GM19328 (cell line): ENCODE measurements around the gene KCNAB3.
"Not testable (repeated sequence)": the region's sequence is repeated elsewhere in the genome, so short reads cannot be mapped to it uniquely, and the experiment has no call there.

ENCODE experiments used
- ATAC-seq: cut with Tn5 transposase; IDR thresholded peaks from one replicate; pipeline ENCODE4 v1.9.1; 2021; ENCODE audit warnings: mild to moderate bottlenecking, moderate library complexity; ENCODE audit not compliant: unreplicated experiment

Gene KCNAB3

DNA sequence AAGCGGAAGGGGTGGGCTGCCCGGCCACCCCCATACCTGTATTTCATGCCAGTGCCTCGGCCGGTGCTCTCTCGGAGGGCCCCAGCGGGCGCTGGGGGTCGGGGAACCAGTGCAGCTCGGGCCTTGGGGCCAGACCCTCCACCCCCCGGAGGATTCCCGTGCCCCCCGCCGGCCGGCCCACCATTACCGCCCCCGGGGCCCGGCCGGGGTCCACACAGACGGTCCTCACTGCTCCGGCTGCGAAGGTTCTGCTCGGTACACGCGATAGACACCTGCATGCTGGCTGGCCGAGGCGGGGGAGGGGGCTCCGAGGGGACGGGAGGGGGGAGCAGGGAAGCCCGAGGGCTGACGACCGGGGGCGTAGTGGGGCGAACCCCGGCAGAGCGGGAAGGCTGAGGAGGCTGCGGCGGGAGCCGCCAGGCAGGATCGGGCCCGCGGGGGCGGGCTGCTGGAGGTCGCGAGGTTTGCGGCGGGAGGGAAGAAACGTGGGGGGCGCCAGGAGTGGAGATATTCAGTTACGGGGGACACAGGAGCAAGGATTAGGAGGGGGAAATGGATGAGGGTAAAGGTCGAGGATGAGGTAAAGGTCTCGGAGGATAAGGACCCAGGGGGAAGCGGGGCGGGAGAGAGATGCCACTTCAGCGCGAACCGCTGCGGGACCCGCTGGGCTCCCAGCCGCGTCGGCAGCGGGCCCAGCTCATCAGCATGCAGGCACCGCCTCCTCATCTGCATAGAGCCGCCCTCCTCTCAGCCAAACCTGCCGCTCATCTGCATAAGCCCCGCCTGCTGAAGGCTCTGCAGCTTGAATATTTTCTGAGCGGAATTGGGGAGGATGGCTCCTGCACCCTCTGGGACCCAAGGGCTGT, at the start of gene KCNAB3:
Gene KCNAB3, minus strand, starts transcription at position 699 of the 866 bp plus-strand sequence. Its CDS starts 421 bp downstream, at position 278.
- no peak for ATAC-seq

DNA sequence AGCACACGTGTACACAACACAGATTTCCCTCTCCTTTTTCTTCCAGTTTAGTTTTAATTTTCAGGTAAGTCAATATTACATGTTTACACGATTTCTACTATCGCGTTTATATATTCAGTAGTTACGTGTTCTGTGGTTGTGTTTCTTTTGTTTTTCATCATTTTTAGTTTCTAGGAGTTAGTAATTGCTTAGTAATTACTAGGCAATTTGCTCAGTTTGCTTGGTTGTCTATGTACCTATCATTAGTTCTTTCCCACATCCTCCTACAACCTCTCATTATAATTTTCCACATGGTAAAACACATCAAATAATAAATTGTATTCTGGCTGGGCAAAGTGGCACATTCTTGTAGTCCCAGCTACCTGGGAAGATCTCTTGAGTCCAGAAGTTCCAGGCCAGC, 48.1 kb upstream of the KCNAB3 start:
- ATAC-seq = no peak

DNA sequence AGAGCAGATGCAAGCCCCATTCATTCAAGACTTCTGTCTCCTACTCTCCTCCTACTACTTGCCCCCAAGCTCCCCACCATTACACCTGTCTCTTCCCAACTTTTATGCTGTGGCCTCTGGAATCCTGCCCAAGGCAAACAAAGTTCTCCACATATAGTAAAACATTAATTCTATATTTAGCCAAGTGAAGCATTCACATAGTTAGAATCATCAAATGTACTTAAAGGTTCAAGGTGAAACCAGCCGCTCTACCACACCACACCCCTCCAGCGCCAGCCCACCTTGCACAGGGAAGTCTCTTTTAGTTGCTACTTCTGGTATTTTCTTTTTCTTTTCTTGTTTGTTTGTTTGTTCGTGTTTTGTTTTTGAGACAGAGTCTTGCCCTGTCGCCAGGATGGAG, 47.4 kb upstream of the KCNAB3 start:
- no peak for ATAC-seq

DNA sequence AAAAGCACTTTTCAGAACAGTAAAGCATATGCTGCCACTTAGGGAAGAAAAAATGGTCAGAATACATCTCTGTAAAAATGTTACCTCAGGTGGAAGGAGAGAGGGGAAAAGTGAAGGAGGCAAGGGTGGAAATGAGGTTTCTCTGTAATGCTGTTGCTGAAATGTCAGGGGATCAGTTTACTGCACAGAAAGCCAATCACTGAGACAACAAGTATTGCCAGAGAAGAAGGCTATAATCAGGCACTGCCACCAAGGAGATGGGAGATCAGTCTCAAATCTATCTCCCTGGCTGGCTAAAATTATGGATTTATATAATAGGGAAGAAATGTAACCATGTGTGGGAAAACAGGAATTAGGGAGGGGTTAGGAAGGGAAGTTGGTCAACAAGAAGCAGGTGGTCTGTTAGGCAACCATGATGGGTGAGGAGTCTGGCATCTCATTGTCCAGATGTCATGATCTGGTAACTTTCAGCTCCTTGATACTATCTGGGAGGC, 45.0 kb upstream of the KCNAB3 start:
- no peak for ATAC-seq

DNA sequence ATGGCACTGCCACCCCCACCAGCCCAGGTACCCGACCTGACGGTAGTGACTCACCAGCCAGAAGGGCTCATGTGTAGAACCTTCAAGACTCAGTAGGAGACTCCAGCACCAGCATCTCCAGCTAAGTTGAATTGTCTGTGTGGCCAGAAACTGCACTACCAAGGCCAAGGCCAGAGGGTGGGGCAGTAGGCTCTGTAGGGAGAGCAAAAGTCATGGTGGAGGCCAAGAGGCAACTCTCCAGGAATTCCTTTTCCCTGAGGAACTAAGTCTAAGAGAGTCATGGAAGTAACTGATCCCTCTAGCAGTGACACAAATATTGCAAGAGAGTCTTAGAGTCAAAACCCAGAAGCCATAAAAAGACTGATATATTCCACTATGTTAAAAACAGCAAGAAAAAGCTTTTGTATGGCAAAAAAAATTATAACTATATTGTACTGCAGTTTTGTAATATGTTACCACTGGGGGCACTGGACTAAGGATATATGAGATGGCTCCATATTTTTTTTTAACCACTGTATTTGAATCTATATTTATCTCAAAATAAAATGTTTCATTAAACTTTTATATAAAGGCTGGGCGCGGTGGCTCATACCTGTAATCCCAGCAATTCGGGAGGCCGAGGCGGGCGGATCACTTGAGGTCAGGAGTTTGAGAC, 42.6 kb upstream of the KCNAB3 start:
- no peak for ATAC-seq

DNA sequence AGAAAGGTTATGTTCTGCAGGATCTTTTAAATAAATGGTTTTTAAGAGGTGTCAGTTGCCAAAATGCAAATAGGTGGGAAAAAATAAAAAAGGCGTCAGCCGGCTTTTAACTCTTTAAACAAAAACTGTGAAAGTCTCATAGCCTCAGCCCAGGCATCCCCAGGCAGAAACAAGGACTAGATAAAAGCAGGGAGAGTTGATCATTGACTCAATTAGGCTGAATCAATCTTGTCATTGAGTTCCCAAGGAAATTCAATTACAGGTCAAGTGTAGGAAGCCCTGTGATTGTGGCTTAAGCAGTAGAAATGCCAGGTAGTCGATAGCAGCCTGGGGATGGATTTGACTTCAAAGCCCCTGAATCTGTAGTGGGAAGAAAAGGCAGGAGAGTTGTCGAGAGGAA, 42.0 kb upstream of the KCNAB3 start:
- ATAC-seq = no peak

GRCh38 chr17:7969433-7969832, 39.8 kb upstream of the KCNAB3 start:
- ATAC-seq = no peak

- no peak for ATAC-seq
Observed at GRCh38 chr17:7967751-7968150, 38.1 kb upstream of the KCNAB3 start.

DNA sequence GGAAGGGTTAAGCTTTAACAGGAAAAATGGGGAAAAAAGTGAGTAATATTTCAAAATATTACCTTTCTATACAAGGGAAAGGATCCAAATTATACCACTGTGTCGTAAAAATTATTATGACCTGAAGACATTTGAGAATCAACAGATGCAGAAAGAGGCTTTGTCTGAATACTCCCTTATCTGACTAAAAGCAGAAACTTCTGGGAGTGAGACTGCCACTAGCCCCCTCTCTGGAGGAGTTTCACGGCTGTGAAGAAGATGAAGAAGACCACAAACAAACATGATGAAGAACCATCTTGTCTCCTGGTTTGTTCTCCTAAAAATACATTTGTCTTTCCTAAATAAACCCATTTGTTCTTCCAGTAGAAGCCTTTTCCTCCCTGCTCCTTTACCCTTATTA, 31.8 kb upstream of the KCNAB3 start:
- no peak for ATAC-seq

- ATAC-seq = no peak
Observed at GRCh38 chr17:7959503-7960253, 30.0 kb upstream of the KCNAB3 start.

GRCh38 chr17:7956228-7956965, 26.7 kb upstream of the KCNAB3 start:
- no peak for ATAC-seq

GRCh38 chr17:7955414-7956227, 26.0 kb upstream of the KCNAB3 start:
- no peak for ATAC-seq

- not testable (repeated sequence) for ATAC-seq
Observed at GRCh38 chr17:7953266-7953665, 23.6 kb upstream of the KCNAB3 start.

GRCh38 chr17:7951143-7951792, 21.6 kb upstream of the KCNAB3 start:
- ATAC-seq = no peak

GRCh38 chr17:7950578-7950977, 20.9 kb upstream of the KCNAB3 start:
- no peak for ATAC-seq

- ATAC-seq = no peak
Observed at GRCh38 chr17:7947651-7948050, 18.0 kb upstream of the KCNAB3 start.

DNA sequence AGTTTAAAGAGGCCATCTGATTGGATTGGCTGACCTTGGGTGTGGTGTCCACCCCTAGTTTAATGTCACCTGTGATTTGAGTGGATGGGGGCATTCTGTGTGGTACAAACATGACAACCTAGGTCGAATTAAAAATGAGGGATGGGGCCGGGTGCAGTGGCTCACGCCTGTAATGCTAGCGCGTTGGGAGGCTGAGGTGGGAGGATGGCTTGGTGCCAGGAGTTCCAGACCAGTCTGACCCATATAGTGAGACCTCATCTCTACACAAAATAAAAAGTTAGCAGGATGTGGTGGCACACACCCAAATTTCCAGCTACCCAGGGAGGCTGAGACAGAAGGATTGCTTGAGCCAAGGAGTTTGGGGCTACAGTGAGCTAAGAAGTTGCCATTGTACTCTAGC, 16.8 kb upstream of the KCNAB3 start:
- ATAC-seq = no peak

DNA sequence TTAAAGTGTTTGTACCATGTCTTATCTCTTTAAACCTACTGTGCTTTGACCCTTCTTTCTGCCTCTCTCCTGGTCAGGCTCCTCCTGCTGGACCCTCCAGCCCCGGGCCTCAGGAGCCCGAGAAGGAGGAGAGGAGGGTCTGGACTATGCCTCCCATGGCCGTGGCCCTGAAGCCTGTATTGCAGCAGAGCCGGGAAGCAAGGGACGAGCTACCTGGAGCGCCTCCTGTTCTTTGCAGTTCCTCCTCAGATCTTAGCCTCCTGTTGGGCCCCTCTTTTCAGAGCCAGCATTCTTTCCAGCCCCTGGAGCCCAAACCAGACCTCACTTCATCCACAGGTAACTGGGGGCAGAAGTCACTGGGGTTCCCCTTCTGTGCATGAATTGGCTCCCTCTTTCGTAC, 16.0 kb upstream of the KCNAB3 start:
- no peak for ATAC-seq

DNA sequence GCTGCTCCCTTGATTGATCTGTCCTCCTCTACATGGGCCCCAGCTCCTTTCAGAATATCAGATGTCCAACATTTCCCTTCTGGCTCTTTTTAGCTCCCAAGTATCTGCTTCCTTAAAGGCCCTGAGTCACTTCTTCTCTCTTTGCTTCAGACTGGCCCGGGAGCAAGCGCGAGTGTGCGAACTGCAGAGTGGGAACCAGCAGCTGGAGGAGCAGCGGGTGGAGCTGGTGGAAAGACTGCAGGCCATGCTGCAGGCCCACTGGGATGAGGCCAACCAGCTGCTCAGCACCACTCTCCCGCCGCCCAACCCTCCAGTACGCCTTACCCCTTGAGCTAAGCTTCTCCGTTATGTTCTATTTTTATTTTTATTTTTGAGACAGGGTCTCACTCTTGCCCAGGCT, 14.7 kb upstream of the KCNAB3 start:
- ATAC-seq = no peak
